ENCODE data around the gene C14orf132.
A peak's percentile ranks its signal among the peaks of the same experiment; 100 is the strongest.
"Not testable (repeated sequence)": the region's sequence is repeated elsewhere in the genome, so short reads cannot be mapped to it uniquely, and the experiment has no call there.

The C14orf132 gene

GRCh38 chr14:96038920-96039632, at the start of gene C14orf132:
TSS of gene C14orf132 (plus strand) at chr14:96039362. CDS start at chr14:96039501, 139 bp downstream.
- peak; percentile 82 for DNase-seq

GRCh38 chr14:95993768-95994592, 45.2 kb upstream of the C14orf132 start:
- peak; percentile 78 for DNase-seq

- DNase-seq: no peak
Observed at GRCh38 chr14:95994593-95994928, 44.6 kb upstream of the C14orf132 start.

GRCh38 chr14:95998656-95999055, 40.5 kb upstream of the C14orf132 start:
- no peak for DNase-seq

GRCh38 chr14:96001866-96002497, 37.2 kb upstream of the C14orf132 start:
- DNase-seq: peak; percentile 62

- no peak for DNase-seq
Observed at GRCh38 chr14:96002498-96002884, 36.7 kb upstream of the C14orf132 start.

GRCh38 chr14:96011131-96011530, 28.0 kb upstream of the C14orf132 start:
- DNase-seq: no peak

GRCh38 chr14:96011607-96012006, 27.6 kb upstream of the C14orf132 start:
- no peak for DNase-seq

GRCh38 chr14:96012757-96013156, 26.4 kb upstream of the C14orf132 start:
- not testable (repeated sequence) for DNase-seq

GRCh38 chr14:96014176-96014575, 25.0 kb upstream of the C14orf132 start:
- DNase-seq: no peak

- DNase-seq: peak; percentile 76
Observed at GRCh38 chr14:96016501-96017160, 22.5 kb upstream of the C14orf132 start.

GRCh38 chr14:96017882-96018281, 21.3 kb upstream of the C14orf132 start:
- DNase-seq: no peak

- DNase-seq: peak; percentile 27
Observed at GRCh38 chr14:96027431-96028355, 11.5 kb upstream of the C14orf132 start.

GRCh38 chr14:96029089-96029645, 10.0 kb upstream of the C14orf132 start:
- no peak for DNase-seq

- no peak for DNase-seq
Observed at GRCh38 chr14:96030108-96030760, 8.9 kb upstream of the C14orf132 start.

GRCh38 chr14:96031691-96032090, 7.5 kb upstream of the C14orf132 start:
- no peak for DNase-seq

GRCh38 chr14:96035456-96035855, 3.7 kb upstream of the C14orf132 start:
- no peak for DNase-seq

- DNase-seq: peak; percentile 61
Observed at GRCh38 chr14:96037891-96038557, 1.1 kb upstream of the C14orf132 start.

- DNase-seq: no peak
Observed at GRCh38 chr14:96038558-96038919, 623 bp upstream of the C14orf132 start.

- DNase-seq: peak; percentile 64
Observed at GRCh38 chr14:96039633-96040311, 610 bp downstream of the C14orf132 start.

Measured in islet precursor cell (in vitro differentiated cells).